Caco-2 (cell line): ENCODE results near the gene CDK5RAP3. TPM values are rescaled to one million over a fixed set of nuclear protein-coding genes. Genes with fewer than 3 reads are reported as not detected.
A peak's percentile ranks its signal among the peaks of the same experiment; 100 is the strongest.

Experiments
- BruUV-seq: library from RNA; stranded (reverse); fragments of 400-500 nt; replicated peaks from 2 replicates; lab custom pipeline; 2021; lab: Mats Ljungman, UMichigan
- CTCF ChIA-PET: fragments of 300-600 bp; sonication (Branson Sonifier 250); formaldehyde crosslinking; loops from one replicate; lab custom pipeline; 2022; ENCODE audit warnings: antibody characterized with exemption; lab: Charles Lee
- POLR2A ChIA-PET: fragments of 300-600 bp; sonication (Branson Sonifier 250); formaldehyde crosslinking; loops from one replicate; lab custom pipeline; 2022; ENCODE audit warnings: antibody characterized with exemption; lab: Charles Lee
- DNase-seq, 2 experiments: peaks; one replicate each; pipeline versions ENCODE4 v3.0.0 to v3.0.0-alpha.2; 2020 to 2022
- H3K27me3 ChIP-seq: replicated peaks from 2 replicates; pipeline ENCODE4 v1.6.0; 2011; ENCODE audit warnings: low read length; ENCODE audit not compliant: control insufficient read depth, insufficient read depth
- H3K36me3 ChIP-seq: 2 replicates; pipeline ENCODE4 v1.5.1; 2011; ENCODE audit warnings: low read length; ENCODE audit not compliant: control insufficient read depth, insufficient read depth
- H3K4me1 ChIP-seq: fragments of 250-450 bp; sonication (Bioruptor Pico); 2 replicates; pipeline ENCODE4 v1.5.1; 2020; ENCODE audit warnings: mild to moderate bottlenecking
- H3K4me3 ChIP-seq: 2 replicates; pipeline ENCODE4 v1.5.1; 2011; ENCODE audit warnings: low read depth, mild to moderate bottlenecking, control low read depth, low read length
- H3K9me3 ChIP-seq: fragments of 250-450 bp; sonication (Bioruptor Pico); 2 replicates; pipeline ENCODE4 v1.5.1; 2020; ENCODE audit warnings: mild to moderate bottlenecking, moderate library complexity
- H3K27ac Mint-ChIP-seq: one replicate; pipeline ENCODE4 v1.8.0; 2022; ENCODE audit warnings: mixed read lengths; ENCODE audit not compliant: unreplicated experiment
- H3K27me3 Mint-ChIP-seq: one replicate; pipeline ENCODE4 v1.8.0; 2022; ENCODE audit warnings: mixed read lengths; ENCODE audit not compliant: insufficient read depth, unreplicated experiment
- H3K36me3 Mint-ChIP-seq: one replicate; pipeline ENCODE4 v1.8.0; 2022; ENCODE audit warnings: mild to moderate bottlenecking, mixed read lengths; ENCODE audit not compliant: insufficient read depth, unreplicated experiment
- H3K4me1 Mint-ChIP-seq: one replicate; pipeline ENCODE4 v1.8.0; 2022; ENCODE audit warnings: low read depth, mixed read lengths; ENCODE audit not compliant: unreplicated experiment
- H3K4me3 Mint-ChIP-seq: one replicate; pipeline ENCODE4 v1.8.0; 2022; ENCODE audit warnings: mild to moderate bottlenecking, moderate library complexity, mixed read lengths; ENCODE audit not compliant: unreplicated experiment
- H3K9me3 Mint-ChIP-seq: one replicate; pipeline ENCODE4 v1.8.0; 2022; ENCODE audit warnings: mixed read lengths; ENCODE audit not compliant: unreplicated experiment
- CTCF ChIP-seq, 2 experiments: fragments of 200-600 bp in 1 of 2; IDR thresholded peaks; 1 replicate in 1 of 2; 2 replicates in 1 of 2; pipeline versions ENCODE4 v1.5.1 to v1.8.0; 2011 to 2022; ENCODE audit warnings: antibody characterized with exemption in 1 of 2, control low read depth in 1 of 2, inconsistent platforms in 1 of 2, low read depth in 1 of 2, low read length in 1 of 2, mild to moderate bottlenecking in 1 of 2, moderate library complexity in 1 of 2; ENCODE audit not compliant: insufficient read depth in 1 of 2, severe bottlenecking in 1 of 2, unreplicated experiment in 1 of 2
- intact Hi-C: fragments of 100-400 bp; cut with micrococcal nuclease; formaldehyde crosslinking; loops from one replicate; pipeline ENCODE4 v1.10.0; 2022; ENCODE audit not compliant: unreplicated experiment
- total RNA-seq: library from RNA; stranded (reverse); gene quantifications from 2 replicates; pipeline ENCODE4 v1.2.3, GENCODE V29; 2022

The CDK5RAP3 gene
- total RNA-seq, 1 experiment from 2014 or later = 425 TPM

DNA sequence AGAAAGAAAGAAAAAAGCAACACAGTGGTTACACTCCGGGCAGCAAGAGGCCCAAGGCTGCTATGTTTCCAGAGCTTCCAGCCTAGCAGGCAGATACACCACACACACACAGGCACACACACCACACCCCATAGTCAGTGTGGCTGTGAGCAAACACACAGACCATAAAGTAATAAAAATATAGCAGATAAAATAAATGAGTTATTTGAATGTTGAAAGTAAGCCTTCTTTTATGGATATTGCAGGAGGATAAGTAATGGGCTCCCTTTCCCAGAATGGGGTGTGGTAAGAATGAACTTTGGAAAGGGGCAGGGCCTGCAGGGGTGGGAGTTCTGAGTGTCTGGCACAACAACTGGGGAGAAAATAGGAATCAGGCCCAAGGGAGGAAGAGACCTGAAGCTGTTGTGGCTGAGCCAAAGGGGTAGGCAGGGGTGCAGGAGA is 4.8 kb upstream of the CDK5RAP3 start:
- ChIA-PET POLR2A (interaction anchor here (0.6 to 1.3 kb wide), 7 partner anchors 9 to 142 kb away, joined by 3 to 10 read pairs (median 4); partner anchors contain the start of genes PNPO, PRR15L and SP2), CTCF (interaction anchor here (0.9 to 6.8 kb wide), 9 partner anchors 9 to 125 kb away, joined by 3 to 172 read pairs (median 5); partner anchors contain the start of genes PNPO, PRR15L and SCRN2)
- no peaks in the 10 kb centered on the region for H3K9me3 ChIP-seq
- intact Hi-C loops = loop anchor here (1.0 kb wide), 3 partner anchors 9 to 123 kb away; partner anchors contain the start of gene PRR15L
- Mint-ChIP-seq H3K4me1 (peaks cover 52% of the 10 kb centered on the region), H3K36me3 (peaks cover 23% of the 10 kb centered on the region), H3K27me3 (no peaks in the 10 kb centered on the region), H3K4me3 (peak overlapping the region; percentile 31), H3K27ac (peak overlapping the region; percentile 73), H3K9me3 (peaks cover 7% of the 10 kb centered on the region)
- DNase-seq = peak; percentile 92 to 96
- H3K4me3 ChIP-seq = no peak overlapping the region
- H3K36me3 ChIP-seq = no peaks in the 10 kb centered on the region
- peaks cover 67% of the 10 kb centered on the region for H3K4me1 ChIP-seq
- no peaks in the 10 kb centered on the region for H3K27me3 ChIP-seq
- no TSS peak for BruUV-seq
- TF ChIP-seq CTCF (IDR thresholded peaks at IDR 0.05; ENCODE audit: insufficient read depth in 1 of 2, low read depth in 1 of 2, low read length in 1 of 2, severe bottlenecking in 1 of 2, unreplicated experiment in 1 of 2) = no peak

DNA sequence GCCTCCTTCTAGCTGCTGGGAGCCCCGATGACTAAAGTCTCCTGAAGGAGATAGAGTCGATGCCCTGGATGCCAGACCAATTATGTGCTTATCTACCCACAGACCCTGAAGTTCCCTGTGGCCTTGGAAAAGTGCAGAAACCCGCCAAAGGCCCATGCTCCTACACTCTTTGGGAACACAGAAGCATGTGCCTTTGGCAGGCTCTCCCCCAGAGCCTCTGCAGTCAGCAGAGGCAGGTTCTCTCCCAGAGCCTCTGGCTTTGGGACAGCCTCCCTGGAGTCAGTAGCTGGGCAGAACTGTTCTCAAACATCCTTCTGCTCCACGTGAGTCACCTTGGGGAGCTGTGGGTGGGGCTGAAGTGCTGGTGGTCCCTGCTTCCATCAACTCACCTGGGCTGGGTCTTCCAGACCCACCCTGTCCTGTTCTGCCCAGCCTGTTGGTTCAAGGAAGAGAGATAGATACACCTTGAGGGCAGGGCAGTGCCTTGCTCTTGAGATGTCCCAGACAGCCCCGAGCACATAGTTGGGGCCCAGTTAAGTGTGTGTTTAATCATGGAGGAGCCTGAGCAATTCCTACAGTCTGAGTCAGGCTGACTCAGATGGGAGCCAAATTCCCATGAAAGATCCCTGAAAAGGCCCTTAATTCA is 3.2 kb upstream of the CDK5RAP3 start:
- peaks cover 59% of the 10 kb centered on the region for H3K4me1 ChIP-seq
- H3K9me3 Mint-ChIP-seq = no peaks in the 10 kb centered on the region

More for the DNA sequence above, 3.2 kb upstream of the CDK5RAP3 start:
- H3K9me3 ChIP-seq = no peaks in the 10 kb centered on the region
- Mint-ChIP-seq H3K27ac (peak overlapping the region; percentile 53), H3K36me3 (peaks cover 19% of the 10 kb centered on the region), H3K27me3 (no peaks in the 10 kb centered on the region), H3K4me1 (peaks cover 43% of the 10 kb centered on the region), H3K4me3 (no peak overlapping the region)
- BruUV-seq = no TSS peak
- DNase-seq = peak in 1 of 2 experiments; percentile 71
- no peak overlapping the region for H3K4me3 ChIP-seq
- POLR2A ChIA-PET = no interaction called here
- H3K27me3 ChIP-seq = no peaks in the 10 kb centered on the region
- no peaks in the 10 kb centered on the region for H3K36me3 ChIP-seq
- CTCF ChIA-PET = interaction anchor here (4.6 to 7.0 kb wide), 3 partner anchors 9 to 24 kb away, joined by 157 to 219 read pairs (median 172); partner anchors contain the start of genes PNPO and PRR15L
- TF ChIP-seq CTCF (IDR thresholded peaks at IDR 0.05; ENCODE audit: insufficient read depth in 1 of 2, low read depth in 1 of 2, low read length in 1 of 2, severe bottlenecking in 1 of 2, unreplicated experiment in 1 of 2) = no peak
- intact Hi-C loops = no loop called here
